NT2/D1 (cell line): ENCODE measurements around the gene RIT2.

Experiments used
- DNase-seq: peaks from one replicate; pipeline ENCODE4 v3.0.0-alpha.2; 2011; ENCODE audit warnings: low read depth, low spot score
- H3K27me3 ChIP-seq: 2 replicates; pipeline ENCODE4 v1.6.0; 2011; ENCODE audit warnings: mild to moderate bottlenecking; ENCODE audit not compliant: insufficient read length, insufficient read depth
- H3K36me3 ChIP-seq: 2 replicates; pipeline ENCODE4 v1.6.1; 2011; ENCODE audit warnings: mild to moderate bottlenecking, low read length, mixed read lengths; ENCODE audit not compliant: insufficient read depth, insufficient read length
- H3K4me1 ChIP-seq: 2 replicates; pipeline ENCODE4 v1.5.1; 2011; ENCODE audit not compliant: insufficient read depth, insufficient read length
- H3K4me3 ChIP-seq: 2 replicates; pipeline ENCODE4 v1.5.1; 2011; ENCODE audit warnings: low read depth; ENCODE audit not compliant: insufficient read length
- H3K9ac ChIP-seq: 2 replicates; pipeline ENCODE4 v1.6.0; 2011; ENCODE audit warnings: low read depth; ENCODE audit not compliant: insufficient read length
- H3K9me3 ChIP-seq: 2 replicates; pipeline ENCODE4 v1.5.1; 2011; ENCODE audit warnings: mild to moderate bottlenecking, low read length; ENCODE audit not compliant: insufficient read depth
- SUZ12 ChIP-seq: IDR thresholded peaks from 2 replicates; pipeline ENCODE4 v1.6.1; 2011; ENCODE audit not compliant: insufficient read length, insufficient read depth; ENCODE audit errors: extremely low read depth
- YY1 ChIP-seq: IDR thresholded peaks from 2 replicates; pipeline ENCODE4 v1.6.1; 2011; ENCODE audit not compliant: insufficient read length, insufficient read depth
- ZNF274 ChIP-seq: IDR thresholded peaks from 2 replicates; pipeline ENCODE4 v1.6.1; 2011; ENCODE audit warnings: mild to moderate bottlenecking, low read depth, low read length

Gene RIT2

GRCh38 chr18:42839408-42839807 is 276.1 kb downstream of the RIT2 start:
- DNase-seq, result no peak
- no peak for TF ChIP-seq SUZ12
- no peak for TF ChIP-seq ZNF274
- no peak for TF ChIP-seq YY1

GRCh38 chr18:42838546-42839145 is 276.8 kb downstream of the RIT2 start:
- no peaks in the 10 kb centered on the region for H3K4me1 ChIP-seq
- no peaks in the 10 kb centered on the region for H3K9me3 ChIP-seq
- H3K4me3 ChIP-seq, result no peak overlapping the region
- TF ChIP-seq ZNF274, result no peak
- no peak for TF ChIP-seq YY1
- TF ChIP-seq SUZ12, result no peak
- H3K27me3 ChIP-seq, result no peaks in the 10 kb centered on the region
- H3K9ac ChIP-seq, result no peak overlapping the region
- no peak for DNase-seq
- H3K36me3 ChIP-seq, result no peaks in the 10 kb centered on the region

More at GRCh38 chr18:42839408-42839807, 276.1 kb downstream of the RIT2 start:
- no peaks in the 10 kb centered on the region for H3K27me3 ChIP-seq
- H3K36me3 ChIP-seq, result no peaks in the 10 kb centered on the region
- no peaks in the 10 kb centered on the region for H3K4me1 ChIP-seq
- no peaks in the 10 kb centered on the region for H3K9me3 ChIP-seq
- H3K4me3 ChIP-seq, result no peak overlapping the region
- H3K9ac ChIP-seq, result no peak overlapping the region

- Histone ChIP-seq H3K9ac (no peak overlapping the region), H3K4me3 (no peak overlapping the region), H3K36me3 (no peaks in the 10 kb centered on the region), H3K4me1 (no peaks in the 10 kb centered on the region), H3K27me3 (no peaks in the 10 kb centered on the region), H3K9me3 (no peaks in the 10 kb centered on the region)
- TF ChIP-seq ZNF274, result no peak
- TF ChIP-seq YY1, result no peak
- TF ChIP-seq SUZ12, result no peak
- DNase-seq, result no peak
Measured at GRCh38 chr18:42830936-42831335, 284.5 kb downstream of the RIT2 start.

GRCh38 chr18:42828881-42829280 is 286.6 kb downstream of the RIT2 start:
- TF ChIP-seq ZNF274 (no peak), SUZ12 (no peak), YY1 (no peak)
- H3K9ac ChIP-seq, result no peak overlapping the region
- no peak for DNase-seq

GRCh38 chr18:42824178-42824577 is 291.3 kb downstream of the RIT2 start:
- Histone ChIP-seq H3K9ac (no peak overlapping the region), H3K36me3 (no peaks in the 10 kb centered on the region), H3K27me3 (no peaks in the 10 kb centered on the region), H3K4me3 (no peak overlapping the region), H3K9me3 (no peaks in the 10 kb centered on the region), H3K4me1 (no peaks in the 10 kb centered on the region)
- no peak for TF ChIP-seq SUZ12
- DNase-seq, result no peak

More at GRCh38 chr18:42828881-42829280, 286.6 kb downstream of the RIT2 start:
- Histone ChIP-seq H3K27me3 (no peaks in the 10 kb centered on the region), H3K36me3 (no peaks in the 10 kb centered on the region), H3K4me3 (no peak overlapping the region), H3K4me1 (no peaks in the 10 kb centered on the region), H3K9me3 (no peaks in the 10 kb centered on the region)

GRCh38 chr18:42822711-42823110 is 292.8 kb downstream of the RIT2 start:
- H3K9ac ChIP-seq, result no peak overlapping the region
- DNase-seq, result no peak
- H3K36me3 ChIP-seq, result no peaks in the 10 kb centered on the region
- TF ChIP-seq YY1, result no peak
- no peak for TF ChIP-seq SUZ12
- no peak for TF ChIP-seq ZNF274
- no peak overlapping the region for H3K4me3 ChIP-seq
- H3K27me3 ChIP-seq, result no peaks in the 10 kb centered on the region
- no peaks in the 10 kb centered on the region for H3K9me3 ChIP-seq
- no peaks in the 10 kb centered on the region for H3K4me1 ChIP-seq

- Histone ChIP-seq H3K4me3 (no peak overlapping the region), H3K36me3 (no peaks in the 10 kb centered on the region), H3K4me1 (no peaks in the 10 kb centered on the region), H3K9ac (no peak overlapping the region), H3K9me3 (no peaks in the 10 kb centered on the region), H3K27me3 (no peaks in the 10 kb centered on the region)
- TF ChIP-seq SUZ12, result no peak
- peak; percentile 2 for DNase-seq
Measured at GRCh38 chr18:42821492-42821891, 294.0 kb downstream of the RIT2 start.

- no peak overlapping the region for H3K9ac ChIP-seq
- H3K27me3 ChIP-seq, result no peaks in the 10 kb centered on the region
- no peak overlapping the region for H3K4me3 ChIP-seq
- no peaks in the 10 kb centered on the region for H3K36me3 ChIP-seq
- H3K4me1 ChIP-seq, result no peaks in the 10 kb centered on the region
- TF ChIP-seq ZNF274, result no peak
- TF ChIP-seq YY1, result no peak
- TF ChIP-seq SUZ12, result no peak
- no peaks in the 10 kb centered on the region for H3K9me3 ChIP-seq
- no peak for DNase-seq
Measured at GRCh38 chr18:42814618-42815017, 300.9 kb downstream of the RIT2 start.
